NCI-H187 (cell line): ENCODE measurements around the gene CHPF.

ENCODE experiments used
- DNase-seq, 2 experiments: peaks; one replicate each; lab custom pipeline; 2025; lab: John Stamatoyannopoulos, UW

Gene CHPF

GRCh38 chr2:219497495-219498279, 45.9 kb downstream of the CHPF start:
- DNase-seq: no peak

- no peak for DNase-seq
Measured at GRCh38 chr2:219496825-219497494, 46.6 kb downstream of the CHPF start.

GRCh38 chr2:219496247-219496824, 47.3 kb downstream of the CHPF start:
- no peak for DNase-seq

GRCh38 chr2:219495531-219496122, 48.0 kb downstream of the CHPF start:
- no peak for DNase-seq

GRCh38 chr2:219494952-219495530, 48.6 kb downstream of the CHPF start:
- DNase-seq: no peak

GRCh38 chr2:219493086-219493485, 50.5 kb downstream of the CHPF start:
- DNase-seq: no peak

- DNase-seq: no peak
Measured at GRCh38 chr2:219492575-219492974, 51.0 kb downstream of the CHPF start.

GRCh38 chr2:219491278-219491963, 52.2 kb downstream of the CHPF start:
- no peak for DNase-seq

GRCh38 chr2:219490600-219491130, 52.9 kb downstream of the CHPF start:
- DNase-seq: no peak

GRCh38 chr2:219490186-219490585, 53.4 kb downstream of the CHPF start:
- no peak for DNase-seq

- no peak for DNase-seq
Measured at GRCh38 chr2:219489315-219489714, 54.3 kb downstream of the CHPF start.
